Hindlimb muscle (tissue), 1 donor: ENCODE measurements around the gene COL23A1. TPM values are rescaled to one million over a fixed set of nuclear protein-coding genes. Genes with fewer than 3 reads are reported as not detected.
"Not testable (repeated sequence)": the region's sequence is repeated elsewhere in the genome, so short reads cannot be mapped to it uniquely, and the experiment has no call there.

Experiments
- DNase-seq: peaks from one replicate; pipeline ENCODE4 v3.0.0-alpha.2; 2013
- polyA plus RNA-seq: library from polyadenylated mRNA; unstranded; fragments of 120-200 nt; gene quantifications from one replicate; pipeline ENCODE4 v1.2.1, GENCODE V29; 2013; ENCODE audit not compliant: insufficient read length

COL23A1 gene
- polyA plus RNA-seq, 1 donor, result 1.8 TPM

DNA sequence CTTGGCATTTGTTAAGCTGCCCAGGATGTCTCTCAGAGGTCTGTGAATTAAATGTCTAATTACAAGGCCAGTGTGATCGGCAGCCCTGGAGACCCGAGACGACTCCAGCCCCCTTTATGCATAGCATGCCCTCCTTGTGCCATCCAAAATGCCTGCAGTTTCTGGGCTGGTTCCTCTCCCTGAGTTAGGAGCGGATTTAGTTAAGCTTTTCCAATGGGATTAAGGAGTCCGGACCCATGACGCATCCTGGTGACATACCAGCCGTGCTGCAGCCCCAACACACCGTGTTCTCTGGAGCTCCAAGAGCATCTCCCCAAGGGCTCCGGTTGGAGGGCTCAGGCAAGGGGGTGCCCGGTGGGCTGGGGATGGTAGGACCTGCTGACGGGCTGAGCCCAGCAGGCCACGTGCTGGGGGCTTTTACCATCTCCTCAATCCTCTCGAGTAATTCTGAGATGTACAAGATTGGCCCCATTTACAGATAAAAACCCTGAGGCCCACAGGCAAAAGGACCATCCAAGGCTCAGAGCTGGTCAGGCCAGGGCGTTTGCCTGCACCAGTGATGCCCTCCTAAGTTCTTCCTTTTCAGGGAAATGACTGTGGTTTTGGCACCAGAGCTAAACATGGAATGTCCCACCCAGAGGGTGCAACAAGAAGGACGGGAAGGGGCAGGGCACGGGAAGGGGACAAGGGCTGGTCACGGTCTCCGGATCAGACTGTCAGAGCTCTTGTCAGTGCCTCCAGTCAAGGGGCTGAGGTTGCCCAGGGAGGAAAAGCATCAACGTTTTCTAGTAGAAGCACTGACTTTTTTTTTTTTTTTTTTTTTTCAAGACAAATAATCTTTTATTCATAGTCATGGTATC lies 275.0 kb downstream of the COL23A1 start:
- no peak for DNase-seq

DNA sequence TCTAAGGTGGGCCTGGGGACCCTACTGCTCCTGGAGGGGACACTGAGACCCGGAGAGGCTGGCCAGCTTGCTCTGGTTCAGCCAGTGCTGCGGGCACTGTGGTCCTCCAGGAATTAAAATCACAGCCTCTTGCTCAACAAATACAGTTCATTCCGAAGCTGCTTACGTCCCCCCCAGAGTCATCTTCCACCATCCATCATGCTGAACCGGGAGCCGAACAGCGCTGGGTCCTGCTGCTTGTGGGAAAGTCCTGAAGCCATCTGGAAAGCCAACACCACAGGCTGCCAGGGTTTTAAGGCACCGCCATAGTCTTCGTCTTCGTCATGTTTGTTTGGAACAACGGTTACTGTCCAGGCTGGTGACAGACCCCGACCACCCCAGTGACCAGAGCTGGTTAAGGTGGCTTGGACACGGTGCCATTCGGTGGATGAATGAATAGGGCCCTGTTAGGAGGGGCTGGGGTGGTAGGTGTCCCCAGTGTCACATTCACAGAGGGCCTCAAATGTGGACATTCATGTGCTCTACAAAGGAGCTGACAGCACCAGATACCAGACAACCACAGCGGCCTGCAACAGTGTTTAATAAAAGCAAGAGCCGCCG lies 276.0 kb downstream of the COL23A1 start:
- DNase-seq, result no peak

DNA sequence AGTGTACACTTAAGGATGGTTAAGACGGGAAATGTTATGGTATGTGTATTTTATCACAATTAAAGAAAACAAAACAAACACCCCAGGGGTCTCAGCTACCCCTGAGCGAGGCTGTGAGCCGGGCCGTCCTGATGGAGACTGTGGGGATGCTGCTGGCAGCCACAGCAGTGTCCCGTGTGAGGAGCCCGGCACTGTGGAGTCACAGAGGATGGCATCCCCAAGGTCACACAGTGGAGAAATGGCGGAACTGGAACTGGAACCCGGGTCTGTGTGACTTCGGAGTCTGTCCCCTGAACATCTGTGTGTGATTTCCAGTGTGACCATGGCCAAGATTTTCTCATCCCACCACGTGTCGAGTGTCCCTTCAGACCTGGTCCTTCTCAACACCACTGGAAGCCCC lies 276.9 kb downstream of the COL23A1 start:
- DNase-seq, result no peak

DNA sequence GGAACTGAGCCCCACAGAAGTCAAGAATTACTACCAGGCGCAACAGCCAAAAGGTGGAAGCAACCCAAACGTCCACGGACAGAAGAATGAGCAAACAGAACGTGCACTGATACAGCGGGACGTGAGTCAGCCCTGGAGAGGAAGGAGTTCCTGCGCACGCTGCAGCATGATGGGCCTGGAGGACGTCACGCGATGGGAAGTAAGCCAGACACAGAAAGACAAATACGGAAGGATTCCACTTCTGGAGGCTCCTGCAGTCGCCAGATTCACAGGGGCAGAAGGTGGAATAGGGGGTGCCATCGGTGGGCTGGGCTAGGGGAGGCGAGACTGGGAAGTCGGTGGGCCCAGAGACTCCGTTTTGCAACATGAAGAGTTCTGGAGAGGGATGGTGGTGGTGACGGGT lies 277.3 kb downstream of the COL23A1 start:
- no peak for DNase-seq

DNA sequence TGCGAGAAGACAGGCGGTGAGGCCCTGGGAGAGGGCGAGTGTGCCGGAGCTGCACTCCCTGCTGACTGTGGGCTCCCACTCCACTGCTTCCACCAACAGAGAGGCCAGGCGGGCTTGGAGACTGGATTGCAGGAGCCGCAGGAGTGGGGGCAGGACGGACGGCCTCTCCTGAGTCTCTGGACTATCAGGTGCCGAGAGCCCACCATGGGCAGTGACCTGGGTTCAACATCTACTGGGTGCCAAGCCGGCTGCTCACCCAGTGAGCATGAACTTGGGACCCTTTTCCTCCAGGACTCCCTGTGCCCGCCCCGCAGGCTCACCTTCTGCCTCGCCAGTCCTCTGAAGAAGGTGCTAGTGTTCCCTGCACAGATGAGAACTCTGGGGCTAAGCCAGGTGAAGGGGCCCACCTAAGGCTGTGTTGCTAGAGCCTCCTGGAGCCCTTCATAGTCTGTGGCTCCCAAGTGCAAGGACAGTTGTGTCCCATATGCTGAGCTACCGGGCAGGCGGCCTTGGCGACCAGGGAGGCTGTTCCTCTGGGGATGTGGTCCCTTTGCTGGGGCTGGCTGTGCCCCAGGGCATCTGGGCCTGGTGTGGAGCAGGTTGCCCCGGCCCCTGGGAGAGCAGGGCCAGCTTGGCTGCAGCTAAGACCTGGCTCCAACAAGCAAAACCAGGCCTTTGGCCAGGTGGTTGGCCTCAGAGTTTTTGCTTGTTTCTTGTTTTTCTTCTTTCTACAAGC lies 279.9 kb downstream of the COL23A1 start:
- no peak for DNase-seq

DNA sequence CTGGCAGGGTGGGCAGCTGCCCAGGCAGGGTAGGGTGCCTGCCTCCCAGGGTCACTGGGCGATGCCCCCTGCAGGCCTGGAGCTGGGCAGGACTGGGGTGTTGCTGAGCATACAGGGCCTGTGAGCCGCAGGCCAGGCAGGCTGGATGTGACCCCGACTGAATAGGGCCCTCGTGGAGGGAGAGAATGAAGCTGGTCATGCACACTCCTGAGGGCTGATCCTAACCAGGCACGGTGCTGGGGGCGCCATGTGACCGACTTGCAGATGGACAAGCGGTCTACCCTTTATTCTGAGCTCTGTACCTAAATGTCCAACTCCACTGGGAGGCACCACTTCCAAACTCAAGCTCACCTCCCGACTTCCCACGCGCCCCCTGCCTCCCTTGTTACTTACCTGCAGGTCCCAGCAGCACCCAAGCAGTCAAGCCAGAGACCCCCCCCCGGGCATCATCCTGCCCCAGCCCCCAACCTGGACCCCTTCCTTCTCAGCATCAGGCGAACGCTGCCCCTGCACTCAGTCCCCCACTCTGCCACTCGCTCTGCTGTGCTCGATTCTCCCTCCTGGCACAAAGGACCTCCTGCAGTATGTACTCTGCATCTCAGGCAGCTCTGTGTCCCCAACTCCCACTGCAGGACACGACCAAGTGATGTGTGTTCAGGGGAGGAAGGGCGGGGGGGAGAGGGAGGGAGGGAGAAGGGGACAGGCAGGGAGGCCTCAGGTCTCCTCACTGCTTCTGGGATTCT lies 280.8 kb downstream of the COL23A1 start:
- DNase-seq, result no peak

DNA sequence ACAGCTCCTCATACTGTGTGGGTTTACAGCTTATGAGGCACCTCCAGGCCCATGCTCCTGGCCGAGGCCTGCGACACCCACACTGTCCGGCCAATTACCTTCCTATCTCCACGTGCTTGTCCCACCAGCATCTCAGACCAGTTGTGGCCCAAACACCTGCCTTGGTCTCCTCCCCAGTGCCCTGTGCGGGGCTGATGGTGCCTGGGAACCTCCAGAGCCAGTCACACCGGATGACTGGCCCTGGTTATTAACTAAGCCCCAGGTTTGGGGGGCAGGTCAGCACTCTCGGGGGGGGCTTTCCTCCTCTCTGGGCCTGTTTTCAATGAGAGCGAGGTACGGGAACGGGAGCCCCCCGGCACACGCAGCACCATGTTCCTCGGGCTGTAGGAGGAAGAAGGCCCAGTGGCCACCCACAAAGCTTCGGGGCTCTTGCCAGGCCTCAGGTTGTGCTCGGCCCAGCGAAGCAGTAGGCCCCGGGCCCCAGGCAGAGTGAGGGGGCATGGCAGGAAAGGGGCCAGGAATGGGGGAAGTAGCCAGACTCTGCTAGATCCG lies 281.6 kb downstream of the COL23A1 start:
- DNase-seq, result no peak

DNA sequence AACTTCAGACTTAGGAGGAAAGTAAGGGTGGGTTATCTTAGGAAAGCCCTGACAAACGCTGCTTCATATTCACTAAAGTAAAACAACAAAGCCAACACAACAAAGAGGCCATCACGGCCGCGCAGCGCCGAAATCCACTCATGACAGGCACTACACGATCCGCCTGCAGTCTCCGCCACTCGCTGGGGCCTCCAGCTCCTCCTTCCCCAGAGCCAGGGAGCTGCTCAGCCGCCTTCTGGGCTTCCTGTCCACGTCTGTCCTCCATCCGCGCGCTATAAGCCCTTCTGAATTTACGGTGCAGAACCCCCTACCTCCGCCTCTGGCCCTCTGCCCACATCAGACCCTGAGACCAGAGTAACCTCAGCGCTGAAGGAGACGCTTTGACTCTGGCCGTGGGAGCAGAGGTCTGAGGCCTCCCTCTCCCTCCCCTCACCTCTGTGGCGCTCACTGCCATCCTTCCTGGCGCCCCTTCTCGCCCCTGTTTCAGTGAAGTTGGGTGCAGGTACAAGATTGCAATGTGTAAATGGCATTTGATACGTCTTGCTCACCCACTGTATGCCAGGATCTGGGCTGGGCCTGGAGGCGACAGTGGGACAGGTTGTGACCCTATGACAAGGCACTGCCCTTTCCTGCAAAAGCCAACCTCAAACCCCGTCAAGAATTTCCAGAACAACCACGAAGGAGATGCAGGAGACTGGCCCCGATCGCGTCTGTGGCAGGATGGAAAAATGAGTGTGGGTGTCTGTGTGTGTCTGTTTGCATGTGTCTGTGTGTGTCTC lies 282.7 kb downstream of the COL23A1 start:
- DNase-seq, result no peak

DNA sequence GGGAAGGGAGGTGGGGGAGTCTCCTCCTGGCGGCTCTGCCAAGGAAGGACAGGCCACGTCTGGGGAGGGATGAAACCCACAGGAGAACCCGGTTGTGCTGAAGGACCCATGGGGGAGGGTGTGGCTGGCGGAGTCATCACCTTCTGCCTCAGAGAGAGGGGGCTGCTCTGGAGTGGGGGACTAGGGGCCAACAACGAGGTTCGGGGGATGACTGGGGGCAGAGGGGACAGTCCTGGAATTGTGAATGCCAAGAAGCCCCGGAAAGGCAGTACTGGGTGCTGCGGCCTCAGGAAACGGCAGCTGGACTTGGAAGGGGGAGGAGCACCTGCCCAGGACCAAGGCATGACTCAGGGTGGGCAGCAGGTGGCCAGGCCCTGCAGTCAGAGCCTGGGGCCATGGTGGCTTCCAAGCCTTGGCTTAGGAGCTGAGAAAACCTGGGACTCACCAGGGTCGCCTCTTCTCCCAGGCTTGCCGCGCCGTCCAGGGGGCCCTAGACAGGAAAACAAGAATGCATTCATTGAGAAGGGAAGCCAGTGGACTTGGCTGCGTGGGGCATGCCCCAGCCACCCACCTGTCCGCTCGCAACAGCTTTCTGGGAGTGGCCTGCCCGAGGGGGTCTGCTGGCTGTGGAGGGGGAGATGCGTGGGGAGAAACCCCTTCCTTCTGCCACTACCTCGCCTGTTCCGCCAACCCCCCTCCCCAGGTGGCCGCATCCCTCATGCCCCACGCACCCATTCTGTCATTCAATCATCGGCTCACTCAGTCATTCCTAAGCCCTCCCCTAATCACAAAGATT lies 283.6 kb downstream of the COL23A1 start:
- no peak for DNase-seq

DNA sequence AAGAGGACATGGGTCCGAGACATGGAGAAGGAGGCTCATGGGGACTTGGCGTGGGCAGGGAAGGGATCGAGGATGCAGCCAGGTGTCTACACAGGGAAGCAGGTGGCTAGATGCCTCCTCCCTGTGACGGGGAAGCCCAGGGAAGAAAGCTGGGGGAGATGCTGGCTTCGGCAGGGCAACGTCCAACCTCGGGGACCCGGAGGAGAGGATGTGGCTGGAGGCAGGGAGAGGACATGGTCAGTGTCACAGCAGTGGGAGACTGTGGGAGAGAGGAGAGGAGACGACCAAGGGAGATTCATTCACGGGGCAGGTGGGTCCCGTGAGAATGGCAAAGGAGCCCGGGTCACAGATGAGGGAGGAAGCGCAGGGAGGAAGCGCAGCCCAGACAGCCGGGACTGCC lies 284.4 kb downstream of the COL23A1 start:
- no peak for DNase-seq

DNA sequence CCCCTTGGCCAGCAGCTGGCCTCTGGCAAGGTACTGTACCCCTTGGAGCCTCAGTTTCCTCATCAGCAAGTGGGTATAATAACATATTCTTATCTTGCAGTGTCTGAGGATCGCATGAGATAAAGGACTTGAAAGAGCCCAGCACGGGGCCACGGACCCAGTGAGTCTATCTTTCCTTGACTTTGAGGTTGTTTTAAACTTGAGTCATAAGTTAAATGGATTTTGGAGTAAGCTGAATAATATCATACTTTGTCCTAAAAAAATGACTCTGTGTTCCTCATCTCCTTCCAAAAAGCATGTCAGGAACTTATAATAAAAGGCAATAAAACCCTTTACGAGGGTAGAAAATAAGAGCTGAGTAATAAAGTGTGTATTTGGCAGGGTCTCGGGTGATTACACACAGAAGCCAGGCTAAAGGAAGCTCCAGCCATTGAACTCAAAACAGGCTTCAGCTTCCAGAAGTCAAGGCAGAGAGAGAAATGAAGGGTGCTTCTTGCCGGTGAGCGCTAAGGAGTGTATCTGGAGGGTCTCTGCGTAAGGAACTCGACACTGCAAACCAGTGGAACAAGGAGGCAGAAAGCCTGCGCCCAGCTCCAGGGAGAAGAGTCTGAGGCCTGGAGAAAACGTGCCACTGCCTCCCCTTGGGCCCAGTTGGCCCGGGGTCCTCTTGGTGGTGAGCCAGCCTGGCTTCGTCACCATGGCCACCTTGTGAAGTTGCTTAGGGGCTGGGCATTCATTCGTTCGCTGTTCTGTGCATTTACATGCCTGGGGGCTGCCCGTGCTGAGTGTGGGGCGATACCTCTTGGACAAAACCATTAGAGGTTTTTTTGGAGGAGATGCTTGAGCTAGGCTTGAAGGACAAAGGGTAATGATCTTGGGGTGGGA lies 285.2 kb downstream of the COL23A1 start:
- DNase-seq, result no peak

DNA sequence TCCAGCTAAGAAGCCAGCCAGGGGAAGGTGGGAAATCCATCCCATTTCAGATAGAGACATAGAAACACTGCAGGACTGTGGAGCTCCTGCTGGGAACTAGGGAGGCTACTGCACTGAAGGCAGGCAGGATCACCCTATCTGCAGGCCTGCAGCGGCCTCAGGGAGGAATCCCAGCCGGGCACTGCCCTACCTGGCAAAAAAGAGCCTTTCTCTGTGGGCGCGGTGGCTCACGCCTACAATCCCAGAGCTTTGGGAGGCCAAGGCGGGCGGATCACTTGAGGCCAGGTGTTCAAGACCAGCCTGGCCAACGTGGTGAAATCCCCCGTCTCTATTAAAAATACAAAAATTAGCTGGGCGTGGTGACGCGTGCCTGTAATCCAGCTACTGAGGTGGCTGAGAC lies 286.2 kb downstream of the COL23A1 start:
- DNase-seq, result no peak

DNA sequence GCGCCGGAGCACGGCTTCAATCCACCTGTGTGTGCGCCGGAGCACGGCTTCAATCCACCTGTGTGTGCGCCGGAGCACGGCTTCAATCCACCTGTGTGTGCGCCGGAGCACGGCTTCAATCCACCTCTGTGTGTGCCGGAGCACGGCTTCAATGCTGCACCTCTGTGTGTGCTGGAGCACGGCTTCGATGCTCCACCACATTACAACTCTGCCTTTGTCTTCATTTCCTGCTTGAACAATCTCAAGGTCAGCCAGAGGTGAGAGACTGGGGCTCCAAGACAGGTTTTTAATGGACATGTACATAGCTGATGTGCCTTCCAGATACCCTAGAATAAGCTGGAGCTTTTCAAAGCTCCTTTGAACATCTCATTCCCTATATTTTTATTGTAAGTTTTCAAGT lies 287.9 kb downstream of the COL23A1 start:
- DNase-seq, result not testable (repeated sequence)

DNA sequence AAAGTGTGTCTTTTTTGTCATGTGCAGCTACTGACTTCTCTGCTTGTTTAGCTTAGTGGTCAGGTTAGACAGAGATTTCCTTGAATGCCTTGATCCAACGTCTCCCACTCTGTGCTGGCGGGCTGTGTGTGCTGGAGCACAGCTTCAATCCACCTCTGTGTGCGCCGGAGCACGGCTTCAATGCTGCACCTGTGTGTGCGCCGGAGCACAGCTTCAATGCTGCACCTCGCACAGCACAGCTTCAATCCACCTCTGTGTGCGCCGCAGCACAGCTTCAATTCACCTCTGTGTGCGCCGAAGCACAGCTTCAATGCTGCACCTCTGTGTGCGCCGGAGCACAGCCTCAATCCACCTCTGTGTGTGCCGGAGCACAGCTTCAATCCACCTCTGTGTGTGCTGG lies 288.6 kb downstream of the COL23A1 start:
- no peak for DNase-seq

DNA sequence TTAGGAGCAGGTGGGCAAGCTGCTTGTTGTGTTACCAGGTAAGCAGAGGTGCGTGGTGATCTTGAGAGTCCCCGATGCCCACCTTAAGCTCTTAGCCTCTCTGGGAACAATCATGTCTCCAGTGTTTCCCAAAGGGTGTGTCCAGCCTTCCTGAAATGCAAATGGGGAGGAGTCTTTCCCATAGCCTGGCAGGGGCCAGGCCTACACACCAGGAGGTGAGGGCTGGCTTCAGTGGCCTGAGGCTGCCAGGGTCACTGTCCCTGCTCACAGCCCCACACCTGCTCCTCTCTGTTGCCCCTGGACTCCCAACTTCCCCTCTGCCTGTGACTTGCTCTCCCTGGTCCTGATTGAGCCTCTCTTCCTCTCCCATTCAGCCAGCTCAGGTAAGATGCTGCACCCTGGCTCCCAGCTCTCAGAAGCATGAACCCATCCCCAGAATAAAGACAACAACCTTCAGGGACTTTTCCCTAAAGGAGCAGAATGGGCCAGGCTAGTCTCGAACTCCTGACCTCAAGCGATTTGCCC lies 291.8 kb downstream of the COL23A1 start:
- no peak for DNase-seq

DNA sequence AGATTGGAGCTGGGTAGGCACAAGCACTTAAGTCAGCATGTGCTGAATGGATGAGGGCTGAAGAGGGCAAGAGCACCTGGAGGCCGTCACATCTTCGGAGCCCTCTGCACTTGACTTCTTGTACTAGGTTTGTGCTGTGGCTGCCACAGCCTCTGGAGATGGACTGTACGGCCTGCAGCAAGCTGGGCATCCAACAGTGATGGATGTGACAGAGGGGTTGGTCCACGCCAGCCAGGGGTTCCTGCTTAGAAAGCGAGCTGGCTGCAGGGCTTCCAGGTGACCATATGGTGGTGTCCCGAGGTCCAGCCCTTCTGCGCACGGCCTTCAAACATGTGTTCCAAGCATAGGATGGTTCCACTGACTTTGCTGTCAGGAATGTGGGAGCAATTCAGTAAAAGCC lies 292.4 kb downstream of the COL23A1 start:
- no peak for DNase-seq

DNA sequence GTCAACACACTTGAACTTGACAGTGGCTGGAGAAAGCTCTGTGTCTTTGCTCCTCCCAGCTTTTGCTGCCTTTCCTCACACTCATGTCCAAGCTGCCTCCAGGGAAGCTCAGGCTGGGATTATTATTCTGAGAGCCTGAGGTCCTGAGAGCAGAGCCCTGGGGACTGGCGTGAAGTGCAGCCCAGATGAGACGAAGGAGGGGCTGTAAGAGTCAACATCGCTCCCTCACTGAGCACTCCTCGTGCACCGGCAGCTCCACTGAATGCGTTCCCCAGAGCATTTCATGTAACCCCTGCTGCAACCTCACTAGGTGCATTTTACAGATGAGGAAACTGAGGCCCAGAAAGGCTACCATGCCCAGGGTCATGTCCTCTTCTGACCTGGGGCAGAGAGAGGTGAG lies 294.1 kb downstream of the COL23A1 start:
- no peak for DNase-seq

DNA sequence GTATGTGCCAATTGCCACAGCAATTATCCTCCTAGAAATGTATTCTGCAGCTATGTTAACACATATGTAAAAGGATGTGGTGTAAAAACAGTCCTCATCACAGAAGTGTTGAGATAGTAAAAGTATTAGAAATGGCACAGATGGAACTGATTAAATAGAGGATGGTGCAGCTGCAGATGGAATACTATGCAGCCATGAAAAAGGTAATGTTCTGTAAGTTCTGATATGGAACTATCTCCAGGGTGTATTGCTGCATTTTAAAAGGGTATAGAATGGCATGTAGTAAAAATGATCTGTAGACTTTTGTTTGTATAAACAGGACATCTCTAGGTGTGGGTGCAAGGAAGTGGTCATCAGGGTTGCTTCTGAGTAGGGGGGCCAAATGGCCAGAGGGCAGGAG lies 294.6 kb downstream of the COL23A1 start:
- no peak for DNase-seq

DNA sequence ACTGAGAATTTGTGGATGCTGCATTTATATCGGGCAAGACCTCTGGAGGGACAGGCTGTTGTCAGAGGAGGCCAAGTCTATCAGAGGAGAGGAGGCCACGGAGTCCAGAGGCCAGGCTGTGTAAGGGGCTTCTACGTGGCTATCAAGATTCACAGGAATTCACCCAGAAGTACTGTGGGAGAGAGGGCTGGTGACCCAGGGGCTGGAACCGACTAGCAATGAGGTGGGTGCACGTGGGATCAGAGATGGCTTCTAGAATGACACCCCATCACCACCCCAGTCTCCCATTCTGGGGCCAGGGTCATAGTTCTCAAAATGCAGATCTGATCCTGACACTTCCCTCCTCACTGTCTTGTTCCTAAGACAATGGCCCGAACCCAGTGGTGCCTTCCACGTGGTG lies 296.4 kb downstream of the COL23A1 start:
- DNase-seq, result no peak

DNA sequence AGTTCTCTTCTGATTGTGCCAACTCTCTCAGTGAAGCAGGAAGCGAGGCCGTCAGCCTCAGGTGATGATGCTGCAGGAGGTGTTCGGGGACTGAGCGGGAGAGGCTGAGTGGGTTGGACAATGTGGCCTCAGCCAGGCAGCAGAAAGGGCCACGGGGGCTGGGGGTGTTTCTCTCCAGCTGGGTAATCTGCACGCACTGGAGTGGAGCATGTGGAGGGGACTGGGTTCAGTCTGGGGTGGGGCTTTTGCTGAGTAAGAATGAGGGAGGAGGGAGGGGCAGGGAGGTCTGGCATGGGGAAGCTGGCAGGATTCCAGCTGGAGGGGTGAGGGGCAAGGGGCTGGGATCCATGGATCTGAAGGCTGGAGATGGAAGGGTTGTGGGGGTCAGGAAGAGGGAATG lies 296.8 kb downstream of the COL23A1 start:
- no peak for DNase-seq
